ENCODE data around the gene TENM3. TPM values are rescaled to one million over a fixed set of nuclear protein-coding genes. Genes with fewer than 3 reads are reported as not detected.

Gene TENM3
- total RNA-seq, 4 donors from 2014 or later, result 29.8 to 58.5 (median 35.9) TPM

DNA sequence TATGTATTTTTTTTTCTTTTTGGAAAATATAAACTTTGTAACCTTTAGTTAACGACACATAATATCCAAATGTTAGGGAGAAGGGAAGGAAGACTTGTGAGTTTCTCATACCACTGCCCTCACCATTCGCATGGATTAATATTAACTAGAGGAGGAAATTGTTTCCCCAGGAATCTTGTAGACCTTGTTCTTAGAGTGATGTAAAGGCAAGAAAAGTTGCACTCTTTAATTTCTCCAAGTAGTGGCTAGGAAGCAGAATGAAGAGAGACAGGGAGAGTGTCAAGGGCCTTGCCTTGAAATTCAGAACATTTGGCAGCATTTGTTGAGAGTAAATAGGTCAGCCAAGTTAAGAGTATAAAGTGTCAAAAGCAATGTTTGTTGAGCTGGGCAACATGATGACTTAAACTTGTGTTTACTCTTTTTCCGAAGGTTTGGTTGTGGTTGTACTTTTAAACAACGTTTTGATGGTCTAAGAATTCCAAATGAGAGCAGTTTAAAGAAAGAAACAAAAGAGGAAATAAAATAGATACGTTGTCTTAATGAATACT lies 105.7 kb downstream of the TENM3 start:
- TF ChIP-seq, protein P1, sequence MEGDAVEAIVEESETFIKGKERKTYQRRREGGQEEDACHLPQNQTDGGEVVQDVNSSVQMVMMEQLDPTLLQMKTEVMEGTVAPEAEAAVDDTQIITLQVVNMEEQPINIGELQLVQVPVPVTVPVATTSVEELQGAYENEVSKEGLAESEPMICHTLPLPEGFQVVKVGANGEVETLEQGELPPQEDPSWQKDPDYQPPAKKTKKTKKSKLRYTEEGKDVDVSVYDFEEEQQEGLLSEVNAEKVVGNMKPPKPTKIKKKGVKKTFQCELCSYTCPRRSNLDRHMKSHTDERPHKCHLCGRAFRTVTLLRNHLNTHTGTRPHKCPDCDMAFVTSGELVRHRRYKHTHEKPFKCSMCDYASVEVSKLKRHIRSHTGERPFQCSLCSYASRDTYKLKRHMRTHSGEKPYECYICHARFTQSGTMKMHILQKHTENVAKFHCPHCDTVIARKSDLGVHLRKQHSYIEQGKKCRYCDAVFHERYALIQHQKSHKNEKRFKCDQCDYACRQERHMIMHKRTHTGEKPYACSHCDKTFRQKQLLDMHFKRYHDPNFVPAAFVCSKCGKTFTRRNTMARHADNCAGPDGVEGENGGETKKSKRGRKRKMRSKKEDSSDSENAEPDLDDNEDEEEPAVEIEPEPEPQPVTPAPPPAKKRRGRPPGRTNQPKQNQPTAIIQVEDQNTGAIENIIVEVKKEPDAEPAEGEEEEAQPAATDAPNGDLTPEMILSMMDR (IDR thresholded peaks at IDR 0.05; ENCODE audit: low read depth), result no peak

DNA sequence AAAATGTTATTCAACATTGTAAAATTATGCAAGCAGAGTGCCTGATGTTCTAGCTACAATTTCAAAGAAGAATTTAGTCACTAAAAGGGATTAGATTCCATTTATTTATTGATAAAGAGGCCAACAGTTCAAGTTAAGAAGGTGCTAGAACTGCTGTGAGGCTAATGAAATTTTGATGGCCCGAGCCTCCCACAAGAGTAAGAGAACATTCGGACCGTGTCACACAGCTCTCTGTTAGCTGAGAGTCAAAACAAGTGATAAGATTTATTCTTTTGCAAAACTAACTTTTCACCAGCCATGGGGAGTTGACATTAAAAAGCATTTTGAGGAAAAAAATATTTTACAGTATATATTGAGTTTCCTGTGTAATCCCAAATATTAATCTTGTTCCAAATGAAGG lies 106.8 kb downstream of the TENM3 start:
- TF ChIP-seq, protein P1 (IDR thresholded peaks at IDR 0.05; ENCODE audit: low read depth), result no peak

DNA sequence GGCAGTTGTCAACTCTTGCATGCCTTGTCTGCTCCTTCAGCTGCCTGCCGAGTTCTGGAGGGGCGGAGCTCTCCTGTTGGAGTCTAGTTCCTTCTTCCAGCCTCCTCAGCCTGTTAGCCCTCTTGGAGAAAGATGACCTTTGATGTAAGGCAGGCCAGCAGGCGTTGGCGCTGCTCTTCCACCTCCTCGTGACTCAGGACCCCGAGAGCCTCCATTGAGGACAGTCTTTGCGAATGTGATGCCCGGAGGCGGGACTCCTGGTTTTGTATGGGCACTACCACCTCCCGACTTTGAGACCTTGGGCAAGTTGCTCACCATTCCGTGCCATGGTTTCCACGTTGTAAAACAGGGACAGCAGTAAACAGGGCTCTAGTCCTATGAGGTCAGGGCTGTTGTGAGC lies 108.3 kb downstream of the TENM3 start:
- TF ChIP-seq, protein P1 (IDR thresholded peaks at IDR 0.05; ENCODE audit: low read depth), result no peak

- TF ChIP-seq, protein P1 (IDR thresholded peaks at IDR 0.05; ENCODE audit: low read depth), result no peak
Measured at GRCh38 chr4:182354106-182354505, 110.9 kb downstream of the TENM3 start.

GRCh38 chr4:182354867-182355266 lies 111.7 kb downstream of the TENM3 start:
- TF ChIP-seq, protein P1 (IDR thresholded peaks at IDR 0.05; ENCODE audit: low read depth), result no peak

- TF ChIP-seq, protein P1 (IDR thresholded peaks at IDR 0.05; ENCODE audit: low read depth), result no peak
Measured at GRCh38 chr4:182367153-182367552, 124.0 kb downstream of the TENM3 start.

DNA sequence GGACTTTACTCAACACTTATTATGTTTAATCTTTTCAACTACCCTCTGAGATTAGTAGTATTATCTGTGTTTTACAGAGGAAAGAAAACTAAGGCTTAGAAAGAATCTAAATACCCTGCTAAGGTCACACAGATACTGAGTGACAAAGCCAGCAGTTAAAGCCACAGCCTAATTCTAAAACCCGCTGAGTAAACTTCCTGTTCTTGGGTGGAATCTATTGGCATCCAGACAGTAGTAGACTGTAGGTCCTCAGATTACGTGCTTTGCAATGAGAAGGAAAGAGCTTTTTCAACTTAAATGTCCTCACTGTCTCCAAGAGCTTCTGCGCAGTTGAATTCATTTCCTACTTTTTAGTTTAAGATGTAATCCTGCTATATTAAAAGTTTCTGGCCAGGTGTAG lies 126.0 kb downstream of the TENM3 start:
- TF ChIP-seq, protein P1 (IDR thresholded peaks at IDR 0.05; ENCODE audit: low read depth), result no peak
